HG03103 (cell line): Measurements from ENCODE around the gene NEK2.
"Not testable (repeated sequence)": the region's sequence is repeated elsewhere in the genome, so short reads cannot be mapped to it uniquely, and the experiment has no call there.

Experiments
- ATAC-seq: cut with Tn5 transposase; IDR thresholded peaks from one replicate; pipeline ENCODE4 v1.9.1; 2021; ENCODE audit warnings: low read depth; ENCODE audit not compliant: unreplicated experiment

The NEK2 gene

GRCh38 chr1:211653293-211653692, 22.1 kb downstream of the NEK2 start:
- no peak for ATAC-seq

- ATAC-seq: no peak
Observed at GRCh38 chr1:211652371-211652770, 23.1 kb downstream of the NEK2 start.

DNA sequence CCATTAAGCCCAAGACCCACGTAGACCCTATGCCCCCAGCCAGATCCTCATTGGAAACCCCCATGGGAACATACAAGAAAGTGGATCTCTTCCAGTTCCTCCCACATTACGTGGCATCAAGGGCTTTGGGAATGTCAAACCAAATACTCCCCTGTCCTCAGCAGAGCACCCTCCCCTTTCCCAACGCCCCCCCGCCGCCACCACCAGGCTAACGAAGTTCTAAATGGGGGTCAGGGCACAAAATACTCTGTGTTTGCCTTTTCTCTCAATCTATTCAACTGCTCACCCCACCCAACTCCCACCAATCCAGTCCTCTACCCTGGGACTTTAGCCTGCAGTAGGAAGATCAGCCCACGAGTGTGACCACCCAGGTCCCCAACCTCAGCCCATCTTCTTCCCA, 24.5 kb downstream of the NEK2 start:
- no peak for ATAC-seq

GRCh38 chr1:211648980-211649934, 26.2 kb downstream of the NEK2 start:
- no peak for ATAC-seq

- ATAC-seq: no peak
Observed at GRCh38 chr1:211648336-211648735, 27.1 kb downstream of the NEK2 start.

DNA sequence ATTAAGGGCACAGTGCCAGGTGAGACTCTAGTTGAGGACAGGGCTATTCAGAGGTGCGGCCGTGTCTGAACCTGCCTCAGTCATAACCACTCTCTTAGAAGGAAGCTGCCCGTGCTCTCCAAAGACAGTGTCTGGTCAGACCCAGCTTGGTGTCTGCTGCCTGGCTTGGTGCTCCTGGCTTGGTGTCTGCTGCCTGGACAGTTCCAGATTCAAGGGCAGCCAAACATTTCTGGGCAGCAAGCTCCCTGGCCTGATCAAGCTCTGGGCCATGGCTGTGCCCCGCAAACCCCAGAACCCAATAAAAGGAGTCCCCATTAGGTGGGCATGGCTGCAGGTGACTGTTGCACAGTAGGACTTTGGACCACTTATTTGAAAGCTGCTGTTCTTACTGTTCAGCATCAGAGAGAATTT, 27.7 kb downstream of the NEK2 start:
- no peak for ATAC-seq

- no peak for ATAC-seq
Observed at GRCh38 chr1:211646566-211646965, 28.9 kb downstream of the NEK2 start.

DNA sequence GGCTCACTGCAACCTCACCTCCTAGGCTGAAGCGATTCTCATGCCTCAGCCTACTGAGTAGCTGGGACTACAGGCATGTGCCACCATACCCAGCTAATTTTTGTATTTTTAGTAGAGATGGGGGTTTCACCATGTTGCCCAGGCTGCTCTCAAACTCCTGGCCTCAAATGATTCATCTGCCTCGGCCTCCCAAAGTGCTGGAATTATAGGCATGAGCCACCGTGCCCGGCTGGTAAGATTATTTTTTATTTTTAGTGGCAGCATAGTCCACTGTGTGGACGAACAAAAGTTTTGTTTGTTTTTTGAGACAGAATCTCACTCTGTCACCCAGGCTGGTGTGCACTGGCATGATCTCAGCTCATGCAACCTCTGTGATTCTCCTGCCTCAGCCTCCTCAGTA, 29.8 kb downstream of the NEK2 start:
- not testable (repeated sequence) for ATAC-seq

- no peak for ATAC-seq
Observed at GRCh38 chr1:211644653-211645052, 30.8 kb downstream of the NEK2 start.

GRCh38 chr1:211643324-211644212, 31.9 kb downstream of the NEK2 start:
- ATAC-seq: no peak

DNA sequence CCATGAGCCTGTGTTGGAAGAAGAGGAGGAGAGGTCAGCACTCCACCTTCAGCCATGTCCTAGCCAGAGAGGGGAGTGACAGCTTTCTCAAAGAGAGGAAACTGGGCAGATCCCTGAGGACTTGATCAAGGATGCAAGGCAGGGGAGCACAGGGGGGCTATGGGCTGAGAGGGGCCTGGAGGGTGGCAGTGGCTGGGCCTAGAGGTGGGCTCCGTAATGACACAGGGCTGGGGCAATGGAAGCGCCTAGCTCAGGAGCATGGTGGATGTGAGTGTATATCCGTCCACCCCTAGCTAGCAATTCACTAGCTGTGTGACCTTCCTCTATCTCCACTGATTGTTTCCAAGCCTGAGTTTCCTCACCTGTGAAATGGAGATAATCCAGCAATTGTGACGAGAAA, 32.6 kb downstream of the NEK2 start:
- no peak for ATAC-seq

DNA sequence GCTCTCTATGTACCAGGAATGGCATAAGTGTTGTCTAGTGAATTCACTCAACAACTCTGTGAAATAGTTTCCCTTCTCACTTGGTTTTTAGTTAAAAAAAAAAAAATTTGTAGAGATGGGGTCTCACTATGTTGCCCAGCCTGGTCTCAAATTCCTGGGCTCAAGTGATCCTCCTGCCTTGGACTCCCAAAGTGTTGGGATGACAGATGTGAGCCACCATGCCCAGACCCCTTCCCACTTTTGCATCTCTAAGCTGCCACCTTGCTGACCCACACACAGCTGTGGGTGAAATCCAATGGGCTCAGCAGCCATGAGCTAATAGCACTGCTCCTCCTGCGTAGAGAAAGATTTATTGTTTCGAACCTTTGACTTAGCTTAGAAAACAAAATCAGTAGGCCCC, 33.5 kb downstream of the NEK2 start:
- ATAC-seq: no peak

- no peak for ATAC-seq
Observed at GRCh38 chr1:211641044-211641800, 34.2 kb downstream of the NEK2 start.

GRCh38 chr1:211640301-211640630, 35.2 kb downstream of the NEK2 start:
- ATAC-seq: no peak

DNA sequence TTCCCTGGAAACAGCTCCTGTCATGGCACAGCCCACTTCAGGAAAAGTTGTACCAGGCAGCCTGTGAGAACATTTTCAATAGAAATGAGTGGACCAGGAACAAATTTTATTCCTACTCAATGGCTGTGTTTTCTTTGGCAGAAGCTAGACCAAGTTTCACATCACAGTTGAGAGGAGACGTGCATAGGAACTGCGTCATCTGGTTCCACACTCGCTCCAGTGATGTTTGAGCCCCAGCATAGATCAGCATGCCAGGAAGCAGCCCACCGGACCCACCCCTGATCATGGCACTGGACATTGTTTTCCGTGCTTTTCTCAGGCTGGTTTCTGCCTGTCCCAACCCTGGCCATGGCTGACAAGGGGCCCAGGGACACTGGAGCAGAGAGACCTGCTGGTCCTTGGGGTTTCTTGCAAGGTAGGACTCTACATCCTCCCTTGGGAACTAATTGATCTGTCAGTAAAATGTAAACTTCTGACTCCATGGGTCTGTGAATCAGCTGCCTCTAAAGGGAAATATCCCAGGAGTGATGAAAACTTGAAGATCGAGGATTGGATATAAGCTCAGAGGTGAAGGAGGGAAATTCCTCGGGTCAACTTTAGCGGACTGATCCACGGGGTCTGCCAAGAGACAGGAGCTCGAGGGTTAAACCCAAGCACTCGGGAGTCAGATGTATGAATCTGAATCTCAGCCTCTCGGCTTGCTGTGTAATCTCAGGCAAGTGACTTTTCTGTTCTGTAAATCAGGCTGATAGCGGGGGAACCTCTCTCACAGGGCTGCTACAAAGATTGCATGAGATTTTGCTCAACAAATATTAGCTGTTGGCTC, 35.7 kb downstream of the NEK2 start:
- ATAC-seq: no peak

DNA sequence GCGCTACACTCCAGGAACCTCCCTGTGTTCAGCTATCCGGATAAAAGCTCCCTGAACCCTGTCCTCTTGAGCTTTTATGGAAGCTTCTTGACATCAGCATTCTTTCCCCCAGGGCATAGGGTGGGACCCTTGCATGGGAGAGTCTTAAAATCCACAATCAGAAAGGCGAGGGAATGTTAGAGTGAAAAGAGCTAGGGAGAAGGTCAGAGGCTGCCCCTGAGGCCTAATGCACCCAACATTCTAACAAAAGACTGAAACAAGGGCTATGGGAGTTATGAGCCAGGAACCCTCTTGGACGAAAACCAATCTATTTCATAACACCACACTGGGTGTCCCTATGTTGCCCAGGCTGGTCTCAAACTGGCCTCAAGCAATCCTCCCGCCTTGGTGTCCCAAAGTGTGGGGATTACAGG, 36.7 kb downstream of the NEK2 start:
- ATAC-seq: no peak

GRCh38 chr1:211638246-211638645, 37.2 kb downstream of the NEK2 start:
- ATAC-seq: no peak

GRCh38 chr1:211637066-211637465, 38.4 kb downstream of the NEK2 start:
- ATAC-seq: no peak

DNA sequence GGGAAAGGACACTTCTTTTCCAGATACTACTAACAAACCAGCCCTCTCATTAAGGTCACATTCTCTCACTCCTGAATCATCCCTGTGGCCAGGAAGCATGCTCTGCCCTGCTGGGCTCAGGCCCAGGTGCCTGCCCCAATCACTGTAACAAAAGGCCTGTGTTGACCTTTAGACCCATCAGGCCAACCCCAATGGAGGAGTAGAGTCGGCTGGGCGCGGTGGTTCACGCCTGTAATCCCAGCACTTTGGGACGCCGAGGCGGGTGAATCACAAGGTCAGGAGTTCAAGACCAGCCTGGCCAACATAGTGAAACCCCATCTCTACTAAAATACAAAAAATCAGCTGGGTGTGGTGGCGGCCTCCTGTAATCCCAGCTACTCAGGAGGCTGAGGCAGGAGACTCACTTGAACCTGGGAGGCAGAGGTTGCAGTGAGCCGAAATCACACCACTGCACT, 38.8 kb downstream of the NEK2 start:
- not testable (repeated sequence) for ATAC-seq
